ENCODE results near the gene KRT76.
"Not testable (repeated sequence)": the region's sequence is repeated elsewhere in the genome, so short reads cannot be mapped to it uniquely, and the experiment has no call there.

Gene KRT76

GRCh38 chr12:52781399-52782082 is 4.4 kb upstream of the KRT76 start:
- DNase-seq (ENCODE audit: low spot score): no peak
- no peak for FAIRE-seq

GRCh38 chr12:52779914-52780313 is 2.8 kb upstream of the KRT76 start:
- FAIRE-seq (no peak), DNase-seq (ENCODE audit: low spot score) (no peak)

- FAIRE-seq (no peak), DNase-seq (ENCODE audit: low spot score) (no peak)
These were observed 1.7 kb upstream of the KRT76 start for GRCh38 chr12:52778833-52779232.

GRCh38 chr12:52777566-52777965 is 421 bp upstream of the KRT76 start:
- DNase-seq (ENCODE audit: low spot score): no peak
- no peak for FAIRE-seq

GRCh38 chr12:52776435-52776834 is 710 bp downstream of the KRT76 start:
- no peak for FAIRE-seq
- DNase-seq (ENCODE audit: low spot score): no peak

GRCh38 chr12:52774629-52775250 is 2.4 kb downstream of the KRT76 start:
- DNase-seq (ENCODE audit: low spot score): no peak

GRCh38 chr12:52772772-52773171 is 4.4 kb downstream of the KRT76 start:
- DNase-seq (ENCODE audit: low spot score) (no peak), FAIRE-seq (no peak)

More at GRCh38 chr12:52774629-52775250, 2.4 kb downstream of the KRT76 start:
- FAIRE-seq: no peak

GRCh38 chr12:52772188-52772587 is 5.0 kb downstream of the KRT76 start:
- DNase-seq (ENCODE audit: low spot score) (no peak), FAIRE-seq (no peak)

- FAIRE-seq (no peak), DNase-seq (ENCODE audit: low spot score) (no peak)
These were observed 5.6 kb downstream of the KRT76 start for GRCh38 chr12:52771505-52771904.

GRCh38 chr12:52771088-52771487 is 6.1 kb downstream of the KRT76 start:
- FAIRE-seq (no peak), DNase-seq (ENCODE audit: low spot score) (no peak)

GRCh38 chr12:52769946-52770345 is 7.2 kb downstream of the KRT76 start:
- FAIRE-seq (no peak), DNase-seq (ENCODE audit: low spot score) (no peak)

- FAIRE-seq: no peak
These were observed 7.8 kb downstream of the KRT76 start for GRCh38 chr12:52769354-52769753.

GRCh38 chr12:52768479-52769200 is 8.5 kb downstream of the KRT76 start:
- DNase-seq (ENCODE audit: low spot score) (no peak), FAIRE-seq (no peak)

More at GRCh38 chr12:52769354-52769753, 7.8 kb downstream of the KRT76 start:
- no peak for DNase-seq (ENCODE audit: low spot score)

- FAIRE-seq (no peak), DNase-seq (ENCODE audit: low spot score) (no peak)
These were observed 9.7 kb downstream of the KRT76 start for GRCh38 chr12:52767427-52767826.

GRCh38 chr12:52767020-52767379 is 10.1 kb downstream of the KRT76 start:
- no peak for FAIRE-seq
- no peak for DNase-seq (ENCODE audit: low spot score)

GRCh38 chr12:52766351-52767019 is 10.7 kb downstream of the KRT76 start:
- no peak for DNase-seq (ENCODE audit: low spot score)
- FAIRE-seq: no peak

GRCh38 chr12:52765702-52766101 is 11.4 kb downstream of the KRT76 start:
- DNase-seq (ENCODE audit: low spot score) (no peak), FAIRE-seq (no peak)

- DNase-seq (ENCODE audit: low spot score) (no peak), FAIRE-seq (no peak)
These were observed 13.2 kb downstream of the KRT76 start for GRCh38 chr12:52763991-52764390.

GRCh38 chr12:52763036-52763659 is 14.0 kb downstream of the KRT76 start:
- no peak for FAIRE-seq
- no peak for DNase-seq (ENCODE audit: low spot score)

- FAIRE-seq (no peak), DNase-seq (ENCODE audit: low spot score) (no peak)
These were observed 15.3 kb downstream of the KRT76 start for GRCh38 chr12:52761802-52762201.

- FAIRE-seq; DNase-seq (ENCODE audit: low spot score): not testable (repeated sequence)
These were observed 15.9 kb downstream of the KRT76 start for GRCh38 chr12:52761218-52761617.

GRCh38 chr12:52760623-52761022 is 16.5 kb downstream of the KRT76 start:
- DNase-seq (ENCODE audit: low spot score) (no peak), FAIRE-seq (no peak)
